Astrocyte of the hippocampus (primary cell): ENCODE results near the gene STX8.

Experiments
- DNase-seq: peaks from one replicate; pipeline ENCODE4 v3.0.0; 2011; ENCODE audit warnings: low read depth, low spot score

Gene STX8

DNA sequence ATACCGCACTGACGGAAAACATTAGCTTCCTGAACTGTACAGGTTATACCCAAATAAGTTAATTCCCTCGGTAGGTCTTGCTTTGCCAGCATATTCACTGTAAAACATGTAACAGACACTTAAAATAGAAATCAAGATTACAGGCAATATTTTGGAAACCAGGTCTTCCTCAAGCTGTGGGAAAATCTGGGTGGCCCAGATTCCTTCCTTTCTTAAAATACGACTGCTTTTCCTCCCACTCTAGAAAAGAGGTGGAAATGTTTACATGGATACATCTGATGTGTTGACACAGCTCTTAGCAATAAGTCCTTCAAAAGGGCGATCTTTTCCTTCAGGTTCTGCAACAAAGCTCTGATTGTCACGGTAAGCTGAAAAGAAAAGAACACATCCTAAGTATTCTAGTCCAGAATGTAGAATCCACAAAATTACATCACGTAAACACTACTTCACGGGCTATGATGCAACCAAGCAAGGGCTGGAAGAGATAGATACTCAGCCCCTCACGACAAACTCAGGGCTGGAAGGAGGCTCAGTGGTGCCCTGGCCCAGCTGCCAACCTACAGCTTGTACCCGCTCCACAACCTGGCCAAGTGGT is 18.4 kb downstream of the STX8 start:
- DNase-seq: no peak

DNA sequence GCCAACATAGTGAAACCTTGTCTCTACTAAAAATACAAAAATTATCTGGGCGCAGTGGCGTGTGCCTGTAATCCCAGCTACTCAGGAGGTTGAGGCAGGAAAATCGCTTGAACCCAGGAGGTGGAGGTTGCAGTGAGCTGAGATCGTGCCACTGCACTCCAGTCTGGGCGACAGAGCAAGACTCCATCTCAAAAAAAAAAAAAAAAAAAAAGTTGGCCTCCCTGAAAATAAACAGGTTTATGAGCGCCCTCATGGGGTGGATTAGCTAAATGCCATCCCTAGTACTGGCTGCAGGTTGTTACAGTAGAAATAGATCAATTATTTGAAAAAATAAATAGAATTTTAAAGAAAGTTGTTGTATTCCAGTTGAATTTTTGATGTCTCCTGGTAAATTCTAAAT is 20.9 kb downstream of the STX8 start:
- peak; percentile 60 for DNase-seq

DNA sequence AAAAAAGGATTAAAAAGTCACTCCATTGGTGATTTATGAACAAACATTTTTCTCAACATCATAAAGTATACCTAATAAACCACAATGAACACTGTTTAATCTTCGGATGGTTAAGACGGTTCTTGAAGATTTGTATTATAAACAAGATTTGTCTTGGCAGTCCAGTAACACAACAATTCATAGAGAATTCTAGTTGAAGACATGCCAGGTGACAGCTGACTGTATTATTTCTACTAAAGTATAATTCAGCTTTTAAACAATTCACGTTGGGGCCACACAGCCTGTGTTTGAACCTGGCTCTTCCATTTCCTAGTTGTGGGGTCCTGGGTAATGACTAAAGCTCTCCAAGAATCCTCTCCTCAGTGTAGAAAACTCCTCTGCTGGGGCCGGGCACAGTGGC is 22.0 kb downstream of the STX8 start:
- DNase-seq: no peak

DNA sequence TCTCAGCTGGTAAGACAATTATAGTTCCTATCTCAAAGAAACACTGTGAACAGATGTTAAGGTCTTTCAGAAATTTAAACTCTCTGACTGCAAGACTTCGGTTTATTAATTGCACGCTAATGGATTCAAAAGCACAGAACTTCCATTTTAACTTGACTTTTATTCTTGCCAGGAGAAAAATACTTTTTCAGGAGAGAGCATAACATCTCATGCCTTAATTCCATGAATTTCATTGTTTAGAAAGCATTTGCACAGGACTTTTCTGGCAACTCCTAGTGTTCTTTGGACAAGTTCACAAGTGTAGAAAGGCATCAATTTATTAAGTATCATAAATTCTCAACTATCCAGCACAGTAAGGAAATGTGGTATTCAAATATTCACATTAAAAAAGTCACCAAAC is 22.4 kb downstream of the STX8 start:
- DNase-seq: no peak

DNA sequence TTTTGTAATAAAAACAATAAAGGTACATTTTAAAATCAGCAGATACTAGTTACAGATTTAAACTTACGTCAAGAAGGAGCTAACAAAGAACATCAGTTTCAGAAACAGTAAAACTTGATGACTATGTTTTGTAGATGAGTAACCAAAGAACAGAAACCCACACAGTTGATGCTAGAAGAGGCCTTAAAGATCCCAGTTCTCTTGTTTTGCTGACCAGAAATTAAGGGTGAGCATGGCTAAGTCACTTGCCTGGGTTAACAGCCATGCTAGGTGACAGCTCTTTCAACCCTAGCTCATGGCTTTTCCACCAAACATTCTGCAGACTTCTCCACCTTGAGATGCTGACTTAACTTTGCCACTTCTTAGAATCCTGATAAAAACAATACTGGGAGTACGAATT is 26.4 kb downstream of the STX8 start:
- no peak for DNase-seq

DNA sequence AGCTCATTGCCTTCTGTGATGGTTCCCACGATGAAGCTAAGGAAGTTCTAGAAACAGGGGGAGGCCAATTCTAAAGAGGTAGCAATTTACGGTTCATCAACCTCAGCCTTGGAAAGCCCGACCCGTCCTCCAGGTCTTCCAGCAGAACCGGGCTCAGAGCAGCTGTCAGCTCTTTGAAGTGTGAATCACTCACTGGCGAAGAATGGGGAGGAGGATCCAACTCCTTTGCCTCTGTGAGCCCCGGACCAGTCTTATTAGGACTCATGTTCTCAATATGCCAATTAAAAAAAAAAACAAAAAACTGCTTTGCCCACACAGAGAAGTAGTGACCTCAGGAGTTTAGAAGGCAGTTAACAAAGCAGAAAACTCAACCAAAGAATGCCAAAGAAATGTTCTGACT is 31.4 kb downstream of the STX8 start:
- DNase-seq: peak; percentile 81

DNA sequence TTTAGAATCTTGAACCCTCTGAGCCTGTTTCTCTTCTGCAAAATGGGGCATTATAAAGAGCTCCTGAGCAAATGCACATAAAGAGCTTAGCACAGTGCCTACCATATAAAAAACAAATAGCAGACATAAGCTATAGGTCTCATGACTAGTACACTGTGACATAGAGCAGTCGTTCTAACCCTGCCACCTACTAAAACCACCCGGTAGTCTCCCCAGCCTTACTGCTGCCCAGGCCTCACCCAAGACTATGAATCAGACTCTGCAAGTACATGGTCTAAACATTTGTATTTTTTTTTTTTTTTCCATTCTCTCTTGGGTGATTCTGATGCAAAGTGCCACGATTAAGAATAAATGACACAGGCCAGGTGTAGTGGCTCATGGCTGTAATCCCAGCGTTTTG is 33.9 kb downstream of the STX8 start:
- DNase-seq: no peak

DNA sequence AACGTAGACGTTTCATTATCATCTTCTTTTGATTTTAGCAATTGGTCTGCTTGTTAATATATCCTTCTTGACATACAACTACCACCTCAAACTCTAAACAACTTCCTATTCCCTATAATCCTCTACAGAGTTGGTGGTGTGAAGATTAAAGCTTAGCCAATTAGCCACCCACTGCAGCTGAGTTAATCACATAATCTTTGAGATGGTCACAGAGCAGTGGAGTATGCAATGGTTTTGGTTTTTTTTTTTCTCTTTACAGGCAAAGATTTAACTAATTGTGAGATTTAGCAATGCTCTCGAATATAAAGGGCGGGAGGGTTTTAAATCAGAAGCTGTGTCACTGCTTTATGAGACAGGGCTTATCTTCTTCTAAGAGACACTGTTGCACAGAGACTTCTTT is 37.0 kb downstream of the STX8 start:
- no peak for DNase-seq

DNA sequence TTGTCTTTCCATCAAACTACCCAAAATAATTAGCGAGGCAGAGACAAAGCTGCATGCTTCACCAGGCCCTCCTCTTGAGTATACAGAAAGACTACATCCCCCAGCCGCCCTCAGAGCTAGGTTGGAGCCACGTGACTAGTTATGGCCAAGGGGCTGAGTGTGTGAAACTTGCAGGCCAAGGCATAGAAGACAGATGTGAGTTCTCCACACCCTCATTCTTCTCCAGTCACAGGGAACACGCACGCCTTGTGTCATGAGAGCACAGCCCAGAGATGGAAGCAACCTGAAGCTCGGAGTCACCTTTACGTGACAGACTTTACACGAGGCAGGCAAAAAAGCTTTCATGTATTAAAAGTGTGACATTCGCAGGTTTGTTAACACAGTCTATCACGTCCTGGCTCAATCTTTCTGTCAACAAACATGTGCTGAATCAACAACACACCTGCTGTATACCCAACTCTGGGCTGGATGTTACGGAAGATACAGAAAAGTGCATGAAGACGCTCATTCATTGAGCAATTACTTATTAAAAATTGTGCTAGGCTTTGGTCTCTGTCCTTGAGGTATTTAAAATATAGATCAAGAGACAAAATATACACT is 38.3 kb downstream of the STX8 start:
- DNase-seq: no peak

DNA sequence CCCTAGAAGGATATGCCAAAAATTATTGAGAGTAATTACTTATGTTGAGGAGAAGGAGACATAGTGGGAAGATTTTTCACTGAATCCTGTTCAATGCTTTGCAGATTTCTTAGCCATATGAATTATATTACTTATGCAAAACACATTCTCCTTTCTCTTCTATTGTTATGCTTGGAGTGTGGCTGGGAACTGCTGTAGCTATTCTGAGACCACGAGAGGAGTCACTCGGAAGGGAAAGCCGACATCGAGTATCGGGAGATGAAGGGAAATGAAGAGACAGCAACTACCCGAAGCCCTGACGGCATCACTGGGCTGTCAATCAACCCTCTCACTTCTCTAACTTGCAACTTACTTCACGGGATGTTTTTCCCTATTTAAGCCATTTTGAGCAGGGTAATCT is 39.6 kb downstream of the STX8 start:
- peak; percentile 29 for DNase-seq

DNA sequence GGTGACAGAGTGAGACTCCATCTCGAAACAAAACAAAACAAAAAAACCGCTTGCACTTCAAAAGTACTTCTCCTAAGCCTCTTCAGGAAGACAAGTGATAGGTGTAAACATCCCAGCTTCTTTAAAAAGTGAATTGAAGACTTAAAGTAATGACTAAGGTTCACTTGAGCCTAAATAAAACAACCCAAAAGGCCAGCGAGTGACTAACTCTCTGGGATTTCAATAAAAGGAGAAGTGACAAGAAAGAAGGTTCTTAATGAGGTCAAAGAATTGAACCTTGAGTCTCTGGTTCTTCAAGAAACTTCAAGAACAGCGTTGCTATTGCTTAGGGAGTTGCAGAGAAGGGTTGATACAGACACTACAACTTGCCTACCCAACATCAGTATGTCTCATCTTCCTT is 42.2 kb downstream of the STX8 start:
- no peak for DNase-seq

DNA sequence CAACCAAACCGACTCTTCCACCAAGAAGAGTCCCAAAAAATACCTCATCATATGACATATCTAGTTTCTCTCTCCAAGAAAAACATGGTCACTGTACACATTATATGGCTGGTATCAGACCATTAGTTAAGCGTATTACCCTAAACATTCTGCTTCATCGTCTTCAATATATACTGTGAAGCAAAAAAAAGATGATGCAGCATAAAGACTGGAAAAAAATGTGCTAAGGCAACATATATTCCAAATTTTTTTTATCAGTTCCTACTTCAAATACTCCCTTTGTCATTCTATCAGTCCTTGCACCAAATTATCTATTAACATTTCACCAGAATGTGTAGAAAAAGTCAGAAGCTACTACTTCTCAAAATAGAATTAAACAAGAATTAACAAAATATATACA is 42.9 kb downstream of the STX8 start:
- no peak for DNase-seq

DNA sequence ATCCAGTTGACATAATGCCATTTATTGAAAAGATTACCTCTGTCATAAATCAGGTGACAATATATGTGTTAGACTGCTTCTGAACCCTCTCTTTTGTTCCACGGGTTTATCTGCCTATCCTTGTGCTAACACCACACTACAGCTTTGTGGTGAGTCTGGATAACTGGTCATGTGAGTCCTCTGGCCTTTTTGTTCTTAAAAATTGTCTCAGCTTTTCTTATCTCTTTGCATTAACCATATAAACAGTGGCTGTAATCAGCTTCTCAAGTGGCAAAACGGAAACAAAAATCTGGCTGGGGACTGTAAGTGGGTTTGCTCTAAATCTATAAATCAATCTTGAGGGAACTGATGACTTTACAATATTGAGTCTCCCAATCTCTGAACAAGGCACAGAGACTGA is 44.6 kb downstream of the STX8 start:
- no peak for DNase-seq

DNA sequence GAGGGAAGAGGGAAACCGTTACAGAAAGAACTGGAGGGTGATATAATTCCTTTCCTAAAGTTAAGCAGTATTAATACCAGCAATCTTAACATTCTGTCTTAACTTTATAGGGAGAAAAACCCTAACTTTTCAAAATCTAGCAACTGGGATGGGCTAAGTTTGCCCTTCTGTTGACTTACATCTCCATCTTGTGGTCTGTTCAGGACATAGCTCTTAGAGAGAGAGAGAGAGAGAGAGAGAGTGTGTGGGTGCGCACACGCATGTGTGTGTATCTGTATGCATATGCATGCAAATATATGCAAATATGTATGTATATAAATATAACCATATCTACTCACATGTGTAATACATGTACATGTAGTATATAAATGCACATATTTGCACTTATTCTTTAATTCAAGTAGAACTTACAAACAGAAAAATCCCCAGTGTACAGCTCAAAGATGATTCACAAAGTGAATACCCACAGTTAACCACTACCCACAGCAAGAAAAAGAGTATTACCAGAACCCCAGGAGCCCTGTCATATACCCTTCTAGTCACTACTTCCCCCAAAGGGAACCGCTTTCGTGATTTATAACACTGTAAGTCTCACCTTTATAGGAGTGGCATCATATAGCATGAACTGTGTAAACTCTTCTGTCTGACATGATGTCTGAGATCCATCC is 46.5 kb downstream of the STX8 start:
- peak; percentile 64 for DNase-seq

DNA sequence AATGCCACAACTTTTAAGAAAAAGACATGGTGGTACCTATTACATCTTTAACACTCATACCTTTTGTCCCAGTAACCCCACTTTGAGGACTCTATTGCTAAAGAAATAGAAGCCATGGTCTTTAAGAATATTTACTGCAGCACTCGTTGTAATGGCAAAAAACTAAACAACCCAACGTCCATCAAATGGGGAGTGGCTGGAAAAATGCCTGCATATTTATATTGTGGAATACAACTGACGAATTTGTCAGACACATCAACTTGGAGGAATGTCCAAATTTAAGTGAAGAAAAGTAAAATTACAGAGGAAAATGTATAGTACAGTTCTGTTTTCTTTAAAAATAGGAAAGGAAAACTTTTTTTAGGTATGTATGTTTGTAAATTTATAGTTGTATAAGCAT is 47.8 kb downstream of the STX8 start:
- no peak for DNase-seq

DNA sequence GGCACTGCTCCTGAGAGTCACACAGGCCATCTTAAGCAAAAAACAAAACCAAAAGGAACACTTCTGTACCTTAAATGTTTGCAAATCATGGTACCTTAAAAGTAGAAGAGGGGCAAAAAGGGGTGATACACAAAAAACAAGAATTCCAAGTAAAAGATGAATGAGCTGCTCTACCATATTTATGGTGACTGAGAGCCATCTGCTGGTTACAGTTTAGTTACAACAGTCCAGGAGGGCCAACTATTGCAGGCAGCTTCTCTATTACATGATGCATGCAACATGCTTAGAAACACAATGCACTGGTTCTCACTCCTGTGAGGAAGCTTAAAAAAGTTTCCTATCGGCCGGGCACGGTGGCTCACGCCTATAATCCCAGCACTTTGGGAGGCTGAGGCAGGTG is 53.5 kb downstream of the STX8 start:
- DNase-seq: peak; percentile 77

DNA sequence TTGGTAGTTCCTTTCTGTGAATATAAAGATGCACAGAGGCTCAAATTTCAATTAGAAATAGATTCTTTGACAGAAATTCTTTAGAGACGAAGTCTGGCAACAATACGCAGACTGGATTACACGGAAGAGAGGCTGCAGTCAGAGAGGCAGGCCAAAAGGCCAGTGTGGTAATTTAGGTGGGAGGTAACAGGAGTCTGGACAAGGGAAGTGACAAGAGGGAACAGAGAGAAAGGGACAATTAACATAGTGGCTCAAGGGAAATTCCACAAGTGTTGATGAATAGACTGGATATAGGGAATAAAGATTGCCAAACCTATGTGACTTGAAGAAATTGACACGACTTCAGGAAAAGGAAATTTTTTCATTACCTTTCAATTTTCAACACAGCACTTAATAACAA is 54.6 kb downstream of the STX8 start:
- DNase-seq: peak; percentile 38

DNA sequence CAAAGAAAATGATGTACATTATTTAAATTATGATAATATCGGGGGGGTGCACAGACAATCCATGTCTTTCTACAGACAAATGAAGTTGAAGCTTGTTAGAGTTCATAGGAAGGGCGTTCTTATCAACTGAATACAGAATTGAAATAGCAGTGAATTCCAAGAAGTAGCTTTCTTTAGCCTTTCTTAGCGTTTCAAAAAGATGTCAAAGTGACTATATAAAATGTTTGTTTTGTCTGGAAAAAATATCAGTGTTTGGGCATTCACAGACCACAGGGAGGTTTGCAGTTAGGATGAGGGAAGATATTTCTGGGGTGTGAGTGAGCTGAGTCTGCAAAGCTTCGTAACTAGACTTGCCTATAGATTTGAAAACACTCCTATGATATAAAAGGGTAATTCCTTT is 55.0 kb downstream of the STX8 start:
- DNase-seq: peak; percentile 26

DNA sequence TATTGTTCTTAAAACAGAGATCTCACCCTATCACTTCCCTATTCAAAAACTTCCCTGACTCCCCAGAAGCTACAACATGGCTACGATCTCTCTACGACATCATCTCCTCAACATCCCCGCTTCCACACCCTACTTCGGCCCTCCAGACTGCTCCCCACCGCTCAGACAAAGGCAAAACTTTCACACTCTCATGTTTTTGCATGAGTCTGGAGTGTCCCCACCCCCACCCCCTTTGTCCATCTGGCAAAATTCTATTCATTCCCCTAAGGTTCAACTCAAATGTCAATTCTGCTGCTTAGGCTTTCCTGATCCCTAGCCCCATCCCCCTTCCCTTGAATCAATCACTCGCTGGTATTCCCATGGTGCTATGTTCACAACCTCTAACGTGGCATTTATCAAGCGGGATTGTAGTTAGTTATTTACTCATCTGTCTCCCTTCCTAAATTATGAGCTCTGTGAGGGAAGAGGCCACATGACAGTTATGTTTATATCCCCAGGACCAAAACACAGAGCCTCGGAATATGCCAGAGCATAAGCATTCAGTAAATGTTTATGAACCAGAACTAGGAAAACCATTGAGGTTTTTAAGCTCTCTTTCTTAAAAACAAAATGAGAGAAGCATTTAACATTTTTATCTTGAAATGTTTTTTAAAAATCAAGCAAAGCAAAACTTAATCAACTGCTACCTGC is 55.9 kb downstream of the STX8 start:
- no peak for DNase-seq

DNA sequence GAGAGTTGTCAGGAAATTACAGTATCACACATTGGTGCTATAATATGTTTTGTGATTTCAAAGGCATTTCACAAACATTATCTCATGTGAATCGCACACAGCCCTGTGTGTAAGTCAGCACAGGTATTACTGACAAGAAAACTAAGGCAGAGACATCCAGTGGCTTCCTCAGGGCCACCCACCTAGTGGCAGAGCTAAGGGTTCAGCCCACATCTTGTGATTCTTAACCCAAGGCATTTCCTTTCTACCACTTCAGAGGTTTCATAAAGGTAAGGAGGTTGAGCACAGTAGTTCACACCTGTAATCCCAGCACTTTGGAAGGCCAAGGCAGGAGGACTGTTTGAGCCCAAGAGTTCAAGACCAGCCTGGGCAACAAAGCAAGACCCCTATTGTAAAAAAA is 58.2 kb downstream of the STX8 start:
- DNase-seq: no peak

DNA sequence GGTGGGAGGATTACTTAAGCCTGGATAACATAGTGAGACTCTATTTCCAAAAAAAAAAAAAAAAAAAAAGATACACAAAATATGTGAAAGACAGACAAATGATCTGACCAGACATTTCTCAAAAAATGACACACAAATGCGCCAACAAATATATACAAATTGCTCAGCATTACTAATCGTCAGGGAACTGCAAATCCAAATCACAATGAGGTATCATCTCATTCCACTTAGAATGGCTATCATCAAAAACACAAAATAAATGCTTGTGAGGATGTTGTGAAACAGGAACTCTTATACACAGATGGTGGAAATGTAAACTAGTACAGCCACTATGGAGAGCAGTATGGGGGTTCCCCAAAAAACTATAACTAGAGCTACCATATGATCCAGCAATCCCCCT is 62.4 kb downstream of the STX8 start:
- no peak for DNase-seq

DNA sequence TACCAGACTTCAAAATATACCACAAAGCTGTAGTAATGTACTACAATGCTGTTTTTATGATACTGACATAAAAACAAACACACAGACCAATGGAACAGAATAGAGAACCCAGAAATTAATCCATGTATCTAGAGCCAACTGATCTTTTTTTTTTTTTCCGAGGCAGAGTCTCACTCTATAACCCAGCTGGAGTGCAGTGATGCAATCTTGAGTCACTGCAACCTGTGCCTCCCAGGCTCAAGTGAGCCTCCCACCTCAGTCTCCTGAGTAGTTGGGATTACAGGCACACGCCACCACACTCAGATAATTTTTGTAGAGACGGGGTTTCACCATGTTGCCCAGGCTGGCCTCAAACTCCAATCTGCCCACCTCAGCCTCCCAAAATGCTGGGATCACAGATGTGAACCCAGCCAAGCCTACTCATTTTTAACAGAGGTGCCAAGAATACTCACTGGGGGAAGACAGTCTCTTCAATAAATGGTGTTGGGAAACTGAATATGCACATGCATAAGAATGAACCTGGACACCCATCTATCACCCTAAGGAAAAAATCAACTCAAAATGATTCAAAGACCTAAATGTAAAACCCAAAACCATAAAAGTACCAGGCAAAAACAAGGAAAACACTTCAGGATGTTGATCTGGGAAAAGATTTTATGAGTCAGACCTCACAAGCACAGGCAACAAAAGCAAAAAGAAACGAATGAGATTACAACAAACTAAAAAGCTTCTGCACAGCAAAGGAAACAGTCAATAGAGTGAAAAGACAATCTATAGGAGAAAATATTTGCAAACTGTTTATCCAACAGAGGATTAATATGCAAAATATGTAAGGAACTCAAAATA is 63.1 kb downstream of the STX8 start:
- peak; percentile 64 for DNase-seq
